HG03039 (cell line): Measurements from ENCODE around the gene CD84.
"Not testable (repeated sequence)": the region's sequence is repeated elsewhere in the genome, so short reads cannot be mapped to it uniquely, and the experiment has no call there.

Experiments
- ATAC-seq: cut with Tn5 transposase; IDR thresholded peaks from one replicate; pipeline ENCODE4 v1.9.1; 2021; ENCODE audit warnings: mild to moderate bottlenecking, moderate library complexity; ENCODE audit not compliant: unreplicated experiment

CD84 gene

DNA sequence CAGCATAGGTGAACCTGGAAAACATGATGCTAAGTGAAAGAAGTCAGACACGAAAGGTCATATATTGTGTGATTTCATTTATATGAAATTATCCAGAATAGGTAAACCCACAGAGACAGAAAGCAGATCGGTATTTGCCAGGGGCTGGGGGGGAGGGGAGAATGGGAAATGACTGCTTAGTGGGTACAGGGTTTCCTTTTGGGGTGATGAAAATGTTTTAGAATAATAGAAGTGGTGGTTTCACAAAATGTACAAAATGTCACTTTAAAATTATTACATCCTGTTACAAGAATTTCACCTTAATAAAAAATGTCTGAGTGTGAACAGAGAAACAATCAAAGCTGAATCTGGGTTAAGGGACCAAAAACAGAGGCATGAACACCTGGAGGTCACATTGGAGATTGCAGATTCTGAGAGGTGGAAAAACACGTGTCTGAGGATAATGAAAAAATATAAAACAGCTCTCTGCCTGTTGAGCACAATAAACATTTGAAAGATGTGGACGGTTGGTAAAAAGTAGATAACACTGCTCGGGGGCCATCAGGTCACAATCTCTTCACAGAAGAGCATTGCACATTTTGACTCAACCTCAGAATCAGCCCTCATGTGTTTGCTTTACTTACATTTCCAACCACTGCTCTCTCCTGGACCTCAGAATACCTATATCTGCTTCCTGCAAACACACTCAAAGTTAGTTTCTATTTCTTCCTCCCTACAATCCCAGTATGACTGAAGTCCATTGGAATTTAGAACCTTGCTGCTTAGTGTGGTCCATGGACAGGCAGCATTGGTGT is 59.5 kb downstream of the CD84 start:
- no peak for ATAC-seq

DNA sequence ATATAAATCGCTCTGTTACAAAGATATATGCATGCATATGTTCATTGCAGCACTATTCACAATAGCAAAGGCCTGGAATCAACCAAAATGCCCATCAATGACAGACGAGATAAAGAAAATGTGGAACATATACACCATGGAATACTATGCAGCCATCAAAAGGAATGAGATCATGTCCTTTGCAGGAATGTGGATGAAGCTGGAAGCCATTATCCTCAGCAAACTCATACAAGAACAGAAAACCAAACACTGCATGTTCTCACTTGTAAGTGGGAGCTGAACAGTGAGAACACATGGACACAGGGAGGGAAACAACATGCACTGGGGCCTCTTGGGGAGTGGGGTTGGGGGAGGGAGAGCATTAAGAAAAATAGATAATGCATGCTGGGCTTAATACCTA is 61.8 kb downstream of the CD84 start:
- ATAC-seq: not testable (repeated sequence)

- not testable (repeated sequence) for ATAC-seq
Observed at GRCh38 chr1:160515908-160516307, 63.4 kb downstream of the CD84 start.

DNA sequence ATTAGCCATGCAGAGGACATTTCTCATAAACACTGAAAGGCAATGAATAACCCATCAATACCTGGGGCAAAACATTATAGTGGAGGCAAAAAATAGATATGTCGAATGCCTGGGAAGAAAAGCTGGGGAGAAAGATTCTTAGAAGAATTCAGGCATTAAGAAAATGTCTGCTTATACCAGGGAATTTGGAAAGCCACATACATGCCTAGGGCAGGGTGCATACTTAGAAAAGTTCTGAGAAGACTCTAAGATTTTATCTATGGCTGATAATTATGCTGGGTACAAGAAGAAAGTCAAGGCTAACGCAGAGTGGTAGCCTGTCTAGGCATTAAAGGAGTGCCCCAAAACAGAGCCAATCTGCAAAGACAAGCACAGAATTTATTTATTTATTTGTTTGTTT is 74.6 kb downstream of the CD84 start:
- ATAC-seq: no peak

- no peak for ATAC-seq
Observed at GRCh38 chr1:160503087-160503486, 76.2 kb downstream of the CD84 start.

- no peak for ATAC-seq
Observed at GRCh38 chr1:160500321-160500990, 78.8 kb downstream of the CD84 start.

DNA sequence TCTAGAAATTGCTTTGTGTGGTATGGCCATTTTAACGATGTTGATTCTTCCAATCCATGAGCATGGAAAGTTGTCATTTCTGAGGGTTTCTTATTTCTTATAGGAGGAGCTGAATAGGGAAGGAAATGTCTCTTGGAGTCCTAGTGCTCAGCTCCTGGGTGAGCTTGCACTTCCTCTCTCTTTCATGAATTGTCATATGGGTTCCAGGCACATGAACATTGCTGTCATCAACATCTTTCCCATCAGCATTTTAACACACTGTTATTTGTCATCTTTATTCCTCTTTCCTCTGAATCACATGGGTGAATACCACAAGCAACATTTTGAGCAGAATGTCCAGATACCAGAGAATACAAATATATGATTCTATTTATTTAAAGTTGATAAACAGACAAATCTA is 79.7 kb downstream of the CD84 start:
- no peak for ATAC-seq

- not testable (repeated sequence) for ATAC-seq
Observed at GRCh38 chr1:160498301-160499065, 80.8 kb downstream of the CD84 start.

- no peak for ATAC-seq
Observed at GRCh38 chr1:160496334-160496733, 83.0 kb downstream of the CD84 start.

GRCh38 chr1:160494620-160495019 is 84.7 kb downstream of the CD84 start:
- ATAC-seq: no peak

DNA sequence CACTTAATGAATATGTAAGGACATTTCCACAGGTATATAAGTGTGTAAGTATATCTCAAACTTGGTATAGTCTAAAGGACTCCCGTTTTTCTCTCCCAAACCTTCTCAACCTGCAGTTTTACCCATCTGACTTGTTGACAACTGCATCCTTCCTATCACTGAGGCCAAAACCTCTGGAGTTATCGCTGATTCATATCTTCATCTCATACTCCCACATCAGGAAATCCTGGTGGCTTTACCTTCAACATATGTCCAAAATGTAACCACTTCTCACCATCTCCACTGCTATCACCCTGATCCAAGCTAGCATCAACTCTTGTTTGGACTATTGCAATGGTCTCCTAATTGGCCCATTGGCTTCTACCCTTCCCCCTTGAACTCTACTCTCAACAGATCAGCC is 86.7 kb downstream of the CD84 start:
- no peak for ATAC-seq

DNA sequence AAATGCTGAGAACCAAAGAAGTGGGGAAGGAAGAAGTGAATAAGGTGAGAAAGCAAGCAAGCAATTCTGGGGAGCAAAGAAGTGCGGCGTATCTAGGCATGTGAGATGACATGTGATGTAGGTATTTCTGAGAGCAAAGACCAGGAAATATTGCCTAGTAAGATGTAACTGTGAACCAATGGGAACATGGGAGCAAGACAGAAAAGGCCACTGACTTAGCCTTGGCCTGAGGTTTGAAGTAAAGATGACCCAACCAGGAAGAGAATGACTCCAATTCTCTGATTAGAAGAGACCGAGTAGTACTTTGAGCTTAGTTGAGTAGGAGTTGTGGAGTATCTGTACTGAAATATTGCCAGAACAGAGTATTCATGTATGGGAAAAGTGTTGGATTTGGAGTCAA is 87.3 kb downstream of the CD84 start:
- no peak for ATAC-seq
